Measurements from ENCODE around the gene CTDNEP1.

CTDNEP1 gene

GRCh38 chr17:7216242-7217112, 35.1 kb downstream of the CTDNEP1 start:
- DNase-seq (ENCODE audit: low read depth in 1 of 2, low spot score in 1 of 2), result no peak

DNA sequence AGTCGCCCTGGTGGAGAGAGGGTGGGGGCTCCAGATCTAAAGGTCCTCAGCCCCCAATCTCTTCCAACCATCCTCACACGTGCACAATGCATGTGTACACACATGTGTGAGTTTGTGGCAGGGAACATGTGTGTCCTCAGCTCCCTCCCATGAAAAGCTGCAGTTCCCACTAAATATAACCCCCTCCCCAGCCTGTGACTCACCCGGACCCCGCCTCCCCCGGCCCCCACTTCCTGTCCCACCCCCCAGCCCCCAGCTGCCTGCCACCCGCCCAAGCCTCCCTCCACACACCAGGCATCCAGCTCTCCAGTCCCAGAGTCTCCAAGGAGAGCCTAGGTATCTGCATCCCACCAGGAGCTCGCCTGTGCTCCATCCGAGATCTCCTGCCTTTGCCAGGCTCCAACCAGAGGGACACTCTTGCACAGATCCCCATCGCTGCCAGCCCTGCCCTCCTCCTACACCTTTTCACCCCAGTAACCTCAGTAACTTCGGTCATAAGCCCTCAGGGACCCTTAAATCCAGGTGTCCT, 35.8 kb downstream of the CTDNEP1 start:
- DNase-seq (ENCODE audit: low read depth in 1 of 2, low spot score in 1 of 2), result no peak

- DNase-seq (ENCODE audit: low read depth in 1 of 2, low spot score in 1 of 2), result no peak
These were observed 36.3 kb downstream of the CTDNEP1 start for GRCh38 chr17:7215136-7215638.

DNA sequence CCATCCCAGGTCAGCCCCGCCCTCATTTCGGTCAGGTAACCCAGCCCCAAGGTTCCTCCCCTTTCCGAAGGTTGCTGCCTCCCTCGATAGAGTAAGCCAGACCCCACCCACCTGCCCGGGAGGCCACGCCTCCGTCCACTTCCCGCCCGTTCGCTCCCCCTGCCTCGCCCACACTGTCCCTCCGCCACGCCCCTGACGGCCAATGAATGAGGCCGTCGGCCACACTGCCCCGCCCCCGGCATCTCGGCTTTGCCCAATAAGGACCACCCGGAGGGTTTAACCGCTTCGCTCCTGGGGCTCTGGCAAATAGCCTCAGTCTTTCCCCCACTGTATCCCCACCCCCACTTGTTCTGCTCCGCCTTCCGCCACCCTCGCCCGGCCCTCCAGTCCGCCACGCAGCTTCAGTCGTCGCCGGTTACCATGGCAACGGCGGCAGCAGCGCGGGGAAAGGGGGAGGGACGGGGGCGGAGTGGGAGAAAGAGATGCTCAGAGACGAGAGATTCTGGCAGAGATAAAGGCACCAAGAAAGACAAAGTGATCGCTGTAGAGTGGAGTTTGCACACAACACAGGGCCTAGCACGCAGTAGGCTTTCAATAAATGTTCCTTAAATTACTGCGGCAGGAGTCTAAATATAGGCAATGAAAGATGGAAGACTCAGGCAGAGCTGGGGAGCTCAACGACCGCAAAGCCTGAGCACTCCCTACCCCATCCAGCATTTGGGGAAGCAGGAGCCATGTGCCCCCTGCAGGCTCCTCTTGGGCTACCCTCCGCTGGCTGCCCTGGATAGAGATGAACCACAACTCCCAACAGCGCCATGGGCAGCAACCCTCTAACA, 37.0 kb downstream of the CTDNEP1 start:
- DNase-seq (ENCODE audit: low read depth in 1 of 2, low spot score in 1 of 2), result peak; percentile 97 to 98

DNA sequence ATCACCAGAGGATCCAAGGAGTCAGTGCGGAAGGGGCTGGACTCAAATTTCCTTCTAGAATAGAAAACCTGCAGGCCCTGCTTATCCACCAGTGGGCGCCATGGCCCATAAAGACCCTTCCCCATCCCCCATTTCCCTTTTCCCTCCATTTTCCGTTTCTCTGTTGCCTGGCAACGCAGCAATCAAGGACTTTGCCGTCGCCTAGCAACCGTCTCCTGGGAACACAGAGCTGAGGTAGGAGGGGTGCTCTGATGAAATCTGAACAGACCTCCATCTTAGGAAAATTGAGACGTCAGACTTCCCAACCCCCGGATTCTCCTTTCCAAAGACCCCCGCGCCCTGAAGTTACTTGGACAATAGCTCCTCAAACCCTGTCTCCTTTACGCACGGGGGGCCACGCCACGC, 37.6 kb downstream of the CTDNEP1 start:
- DNase-seq (ENCODE audit: low read depth in 1 of 2, low spot score in 1 of 2), result peak in 1 of 2 donors; percentile 57

GRCh38 chr17:7211491-7212273, 39.9 kb downstream of the CTDNEP1 start:
- DNase-seq (ENCODE audit: low read depth in 1 of 2, low spot score in 1 of 2), result no peak

DNA sequence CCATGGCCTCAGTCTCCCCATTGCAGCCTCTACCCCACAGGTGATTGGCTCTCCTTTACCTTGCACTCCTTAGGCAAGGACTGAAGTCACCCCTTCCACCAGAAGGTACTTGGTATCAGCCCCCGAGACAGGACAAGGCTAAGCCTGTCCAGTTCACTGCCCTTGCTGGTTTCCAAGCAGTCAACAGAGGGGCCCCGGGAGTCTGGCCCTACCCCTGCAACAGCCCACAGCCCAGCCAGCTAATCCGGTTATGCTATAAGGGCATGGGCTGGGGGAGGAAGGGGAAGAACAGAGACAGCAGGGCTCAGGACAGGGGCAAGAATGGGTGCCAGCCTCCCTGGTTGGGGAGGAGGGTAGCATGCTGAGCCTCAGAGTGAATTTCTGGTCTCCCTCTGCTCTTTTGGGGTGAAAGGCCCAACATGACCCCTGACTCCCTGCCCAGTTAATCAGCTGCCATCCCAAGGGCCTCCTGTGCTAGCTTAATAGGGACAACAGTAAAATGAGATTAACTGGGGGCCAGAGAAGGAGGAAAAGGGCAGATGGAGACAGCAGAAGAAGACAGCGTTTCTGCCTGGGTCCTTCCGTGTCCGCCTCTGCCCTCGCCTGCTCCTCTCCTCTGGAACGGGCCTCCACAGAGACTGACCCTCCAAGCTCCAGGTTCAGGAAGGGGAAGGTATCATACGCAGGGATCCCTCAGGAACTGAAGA, 42.6 kb downstream of the CTDNEP1 start:
- no peak for DNase-seq (ENCODE audit: low read depth in 1 of 2, low spot score in 1 of 2)

GRCh38 chr17:7208027-7208571, 43.4 kb downstream of the CTDNEP1 start:
- DNase-seq (ENCODE audit: low read depth in 1 of 2, low spot score in 1 of 2), result no peak

- DNase-seq (ENCODE audit: low read depth in 1 of 2, low spot score in 1 of 2), result no peak
These were observed 44.2 kb downstream of the CTDNEP1 start for GRCh38 chr17:7207120-7208001.

DNA sequence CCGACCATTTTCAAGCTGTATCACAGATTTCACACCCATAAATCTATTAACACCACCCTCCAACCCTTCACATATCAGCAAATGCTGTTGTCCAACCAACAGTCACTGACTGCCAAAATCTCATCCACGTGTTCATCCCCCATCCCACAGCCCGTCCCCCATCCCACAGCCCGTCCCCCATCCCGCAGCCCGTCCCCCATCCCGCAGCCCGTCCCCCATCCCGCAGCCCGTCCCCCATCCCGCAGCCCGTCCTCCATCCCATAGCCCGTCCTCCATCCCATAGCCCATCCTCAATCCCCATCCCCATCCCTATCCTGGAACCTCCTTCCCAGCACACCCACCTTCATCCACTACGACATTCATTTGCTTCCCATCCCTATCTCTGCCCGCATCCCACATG, 46.0 kb downstream of the CTDNEP1 start:
- no peak for DNase-seq (ENCODE audit: low read depth in 1 of 2, low spot score in 1 of 2)

- peak; percentile 84 to 87 for DNase-seq (ENCODE audit: low read depth in 1 of 2, low spot score in 1 of 2)
These were observed 46.6 kb downstream of the CTDNEP1 start for GRCh38 chr17:7204828-7205461.

GRCh38 chr17:7204336-7204735, 47.2 kb downstream of the CTDNEP1 start:
- DNase-seq (ENCODE audit: low read depth in 1 of 2, low spot score in 1 of 2), result no peak

GRCh38 chr17:7203391-7203790, 48.1 kb downstream of the CTDNEP1 start:
- no peak for DNase-seq (ENCODE audit: low read depth in 1 of 2, low spot score in 1 of 2)

DNA sequence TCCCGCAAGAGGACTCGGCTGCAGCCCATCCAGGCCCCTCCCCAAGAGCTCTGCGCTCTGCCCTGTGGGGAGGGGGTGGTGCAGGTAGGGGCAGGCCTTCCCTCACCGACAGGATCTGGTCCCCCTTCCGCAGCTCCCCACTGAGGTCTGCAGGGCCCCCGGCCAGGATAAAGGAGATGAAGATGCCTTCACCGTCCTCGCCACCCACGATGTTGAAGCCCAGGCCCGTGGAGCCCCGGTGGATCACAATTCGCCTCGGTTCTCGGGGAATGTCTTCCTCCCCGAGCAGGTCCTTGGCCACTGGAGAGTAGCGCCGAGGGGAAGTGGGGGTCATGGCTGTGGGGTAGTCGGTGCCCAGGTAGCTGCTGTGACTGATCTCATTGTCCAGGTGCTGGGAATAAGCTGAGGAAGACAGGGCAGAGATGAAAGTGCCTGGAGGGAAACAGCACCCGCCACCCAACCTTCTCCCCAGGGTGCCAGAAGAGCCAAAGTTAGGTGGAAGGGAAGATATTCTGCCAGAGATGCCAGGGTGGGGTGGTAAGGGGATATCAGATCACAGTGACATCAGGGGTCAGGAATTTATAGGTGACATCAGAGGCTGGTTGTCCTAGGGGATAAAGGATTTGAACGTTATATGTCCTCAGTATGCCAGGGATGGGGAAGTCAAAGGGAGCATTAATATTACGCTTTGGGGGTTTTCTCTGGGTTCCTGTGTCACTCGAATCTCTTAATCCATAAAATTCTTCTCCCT, 54.7 kb downstream of the CTDNEP1 start:
- DNase-seq (ENCODE audit: low read depth in 1 of 2, low spot score in 1 of 2), result no peak

DNA sequence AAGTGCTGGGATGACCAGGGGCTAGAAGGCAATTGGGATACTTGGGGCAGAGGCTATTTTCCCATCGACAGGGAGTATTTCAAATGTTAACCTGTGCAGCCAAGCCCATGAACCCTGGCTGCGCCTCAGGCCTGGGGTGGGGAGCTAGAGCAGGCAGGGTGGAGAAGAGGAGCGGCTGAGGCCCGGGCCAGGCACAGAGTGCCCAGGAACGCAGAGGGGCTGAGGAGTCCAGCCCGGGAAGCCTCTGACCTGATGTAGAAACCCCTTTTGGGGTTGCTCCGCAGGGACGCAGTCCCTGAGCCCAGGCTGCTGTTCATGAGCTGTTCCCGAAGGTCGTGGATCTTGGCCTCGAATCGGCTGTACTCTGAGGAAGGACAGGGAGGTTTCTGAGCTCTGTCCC, 55.6 kb downstream of the CTDNEP1 start:
- DNase-seq (ENCODE audit: low read depth in 1 of 2, low spot score in 1 of 2), result no peak

Data from activated T-helper 1 cell treated with anti-CD3 and anti-CD28 coated beads, Interleukin-2, amount 50 U/mL, for 16 hours (primary cell).